Measurements from ENCODE around the gene ATP2C1. TPM values are rescaled to one million over a fixed set of nuclear protein-coding genes. Genes with fewer than 3 reads are reported as not detected.

Gene ATP2C1
- total and polyA plus RNA-seq, 12 donors, result 27.5 to 78.8 (median 58.4) TPM

DNA sequence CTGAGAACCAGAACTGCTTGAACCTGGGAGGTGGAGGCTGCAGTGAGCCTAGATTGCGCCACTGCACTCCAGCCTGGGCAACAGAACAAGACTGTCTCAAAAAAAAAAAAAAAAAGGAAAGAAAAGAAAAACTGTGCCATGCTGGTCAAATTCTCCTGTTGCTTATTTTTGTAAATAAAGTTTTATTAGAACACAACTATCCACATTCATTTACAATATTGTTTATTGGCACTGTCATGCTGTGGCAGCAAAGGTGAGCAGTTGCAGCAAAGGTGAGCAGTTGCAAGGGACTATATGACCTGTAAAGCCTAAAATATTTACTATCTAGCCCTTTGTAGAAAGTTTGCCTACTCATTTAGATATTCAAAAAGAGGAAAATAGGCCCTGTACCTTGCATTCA, 114.4 kb downstream of the ATP2C1 start:
- Histone ChIP-seq H3K9me3 (no peaks in the 10 kb centered on the region), H3K27me3 (no peaks in the 10 kb centered on the region), H3K4me3 (no peak overlapping the region), H3K4me1 (peaks cover 0 to 9% (median 0%) of the 10 kb centered on the region in 9 donors), H3K36me3 (peaks cover 0 to 94% (median 9%) of the 10 kb centered on the region in 9 donors), H3K27ac (no peak overlapping the region)
- ATAC-seq (no peak), DNase-seq (no peak)
- TF ChIP-seq, protein P1, sequence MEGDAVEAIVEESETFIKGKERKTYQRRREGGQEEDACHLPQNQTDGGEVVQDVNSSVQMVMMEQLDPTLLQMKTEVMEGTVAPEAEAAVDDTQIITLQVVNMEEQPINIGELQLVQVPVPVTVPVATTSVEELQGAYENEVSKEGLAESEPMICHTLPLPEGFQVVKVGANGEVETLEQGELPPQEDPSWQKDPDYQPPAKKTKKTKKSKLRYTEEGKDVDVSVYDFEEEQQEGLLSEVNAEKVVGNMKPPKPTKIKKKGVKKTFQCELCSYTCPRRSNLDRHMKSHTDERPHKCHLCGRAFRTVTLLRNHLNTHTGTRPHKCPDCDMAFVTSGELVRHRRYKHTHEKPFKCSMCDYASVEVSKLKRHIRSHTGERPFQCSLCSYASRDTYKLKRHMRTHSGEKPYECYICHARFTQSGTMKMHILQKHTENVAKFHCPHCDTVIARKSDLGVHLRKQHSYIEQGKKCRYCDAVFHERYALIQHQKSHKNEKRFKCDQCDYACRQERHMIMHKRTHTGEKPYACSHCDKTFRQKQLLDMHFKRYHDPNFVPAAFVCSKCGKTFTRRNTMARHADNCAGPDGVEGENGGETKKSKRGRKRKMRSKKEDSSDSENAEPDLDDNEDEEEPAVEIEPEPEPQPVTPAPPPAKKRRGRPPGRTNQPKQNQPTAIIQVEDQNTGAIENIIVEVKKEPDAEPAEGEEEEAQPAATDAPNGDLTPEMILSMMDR (IDR thresholded peaks at IDR 0.05), result no peak
- WGBS, 2 donors, result 96 to 100% methylated on average over 1 of the region's 1 CpG
- intact Hi-C loops (cut with DNase I), result no loop called here

DNA sequence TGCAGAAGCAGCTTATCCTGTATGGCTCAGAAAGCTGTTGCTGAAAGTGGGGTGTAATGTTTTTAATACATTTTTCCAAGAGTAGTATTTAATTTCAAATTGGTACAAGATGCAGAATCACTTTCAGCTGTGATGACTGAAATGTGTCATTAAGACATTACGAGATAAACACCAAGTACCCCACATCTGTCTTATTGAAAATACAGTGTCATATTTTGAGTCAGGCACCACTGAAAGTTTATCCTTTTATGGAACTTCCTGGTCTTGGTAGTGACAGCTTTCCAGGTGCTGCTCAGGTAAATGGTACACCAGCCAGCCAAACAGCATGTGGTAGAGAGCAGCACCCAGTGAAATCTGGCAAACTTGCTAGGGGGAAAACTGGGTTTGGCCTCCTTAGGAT, 115.8 kb downstream of the ATP2C1 start:
- ATAC-seq (no peak), DNase-seq (no peak)
- no peak overlapping the region for H3K4me3 ChIP-seq
- intact Hi-C loops (cut with DNase I), result loop anchor here in 1 of 10 donors (10.0 kb wide), 1 partner anchor 255 kb away; no protein-coding TSS in a partner anchor
- no peak overlapping the region for H3K27ac ChIP-seq
- H3K27me3 ChIP-seq, result no peaks in the 10 kb centered on the region
- peaks cover 0 to 10% (median 0%) of the 10 kb centered on the region in 9 donors for H3K4me1 ChIP-seq
- TF ChIP-seq, protein P1 (IDR thresholded peaks at IDR 0.05), result no peak
- 95 to 100% methylated on average over 1 of the region's 1 CpG for WGBS, 2 donors
- H3K9me3 ChIP-seq, result no peaks in the 10 kb centered on the region
- H3K36me3 ChIP-seq, result peaks cover 0 to 95% (median 15%) of the 10 kb centered on the region in 9 donors

DNA sequence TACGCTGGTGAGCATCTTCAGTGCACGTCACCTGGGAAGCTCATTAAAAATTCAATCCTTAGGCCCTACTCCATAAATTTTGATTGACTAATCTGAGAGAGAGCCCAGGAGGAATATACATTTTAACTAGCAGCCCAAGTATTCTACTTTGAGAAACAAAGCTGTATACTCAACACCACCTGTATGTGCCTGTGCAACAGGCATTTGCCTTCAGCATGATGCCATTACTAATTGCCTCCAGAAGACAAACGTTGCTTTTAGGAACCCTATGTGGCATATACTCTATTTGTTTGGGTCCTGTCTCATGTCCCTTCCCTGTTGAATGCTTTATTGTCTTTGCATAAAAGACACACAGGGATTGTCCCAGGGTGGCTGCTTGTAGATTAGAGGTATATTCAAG, 125.1 kb downstream of the ATP2C1 start:
- TF ChIP-seq, protein P1 (IDR thresholded peaks at IDR 0.05), result no peak
- Histone ChIP-seq H3K36me3 (peaks cover 0 to 75% (median 24%) of the 10 kb centered on the region in 9 donors), H3K27me3 (no peaks in the 10 kb centered on the region), H3K27ac (no peak overlapping the region), H3K9me3 (no peaks in the 10 kb centered on the region), H3K4me1 (peaks cover 0 to 44% (median 34%) of the 10 kb centered on the region in 9 donors), H3K4me3 (no peak overlapping the region)
- ATAC-seq (no peak), DNase-seq (no peak)
- 87 to 92% methylated on average over 3 of the region's 3 CpGs for WGBS, 2 donors
- intact Hi-C loops (cut with DNase I), result loop anchor here in 1 of 10 donors (10.0 kb wide), 1 partner anchor 264 kb away; no protein-coding TSS in a partner anchor

DNA sequence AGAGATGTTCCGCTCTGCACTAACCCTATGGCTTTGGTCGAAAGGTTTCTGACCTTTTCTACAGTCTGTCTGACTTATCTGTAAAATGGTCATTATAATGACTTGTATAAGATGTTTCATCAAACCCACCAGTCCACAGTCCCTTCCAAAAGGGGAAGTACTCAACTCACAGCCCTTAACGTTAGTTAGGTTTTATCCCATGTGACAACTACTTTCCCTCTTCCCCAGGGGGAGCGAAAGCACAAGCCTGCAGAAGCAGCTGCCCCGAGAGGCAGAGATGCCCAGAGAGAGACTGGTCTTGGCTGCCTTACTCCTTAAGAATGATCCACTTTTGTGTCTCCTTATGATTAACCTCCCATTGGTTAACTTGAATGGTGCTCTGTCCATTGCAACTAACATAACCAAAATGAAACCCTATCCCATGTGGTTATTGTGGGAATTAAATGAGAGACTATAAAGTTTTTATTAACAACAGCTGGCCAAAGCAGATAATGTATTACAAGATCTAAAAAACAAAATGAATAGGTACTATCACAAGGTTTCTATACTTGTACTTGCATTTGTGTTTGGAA, 126.3 kb downstream of the ATP2C1 start:
- WGBS, 2 donors, result 76 to 82% methylated on average over 5 of the region's 5 CpGs
- DNase-seq (no peak), ATAC-seq (peak in 1 of 8 donors; percentile 15)
- Histone ChIP-seq H3K9me3 (no peaks in the 10 kb centered on the region), H3K27ac (no peak overlapping the region), H3K4me1 (peaks cover 0 to 54% (median 37%) of the 10 kb centered on the region in 9 donors), H3K27me3 (no peaks in the 10 kb centered on the region), H3K4me3 (no peak overlapping the region), H3K36me3 (peaks cover 0 to 70% (median 22%) of the 10 kb centered on the region in 9 donors)
- intact Hi-C loops (cut with DNase I), result loop anchor here in 4 of 10 donors (10.0 kb wide), 3 partner anchors 265 to 485 kb away; partner anchors contain the start of gene MRPL3 (in 1 of the 4)
- TF ChIP-seq, protein P1 (IDR thresholded peaks at IDR 0.05), result no peak
